Epithelial cell of proximal tubule (primary cell): Measurements from ENCODE around the gene HIVEP3. TPM values are rescaled to one million over a fixed set of nuclear protein-coding genes. Genes with fewer than 3 reads are reported as not detected.

Source experiments
- DNase-seq: peaks from one replicate; pipeline ENCODE4 v3.0.0-alpha.2; 2011; ENCODE audit warnings: low read depth
- H3K4me3 ChIP-seq: 2 replicates; pipeline ENCODE4 v1.5.1; 2011; ENCODE audit warnings: low read depth, mild to moderate bottlenecking, low read length
- total RNA-seq: library from RNA; depleted of rRNA; stranded (reverse); fragments of >200 nt; gene quantifications from 2 replicates; pipeline ENCODE4 v1.2.3, GENCODE V29; 2015
- TF ChIP-seq, protein P1 (sequence below): conservative IDR thresholded peaks from 2 replicates; pipeline ENCODE4 v1.5.1; 2012; ENCODE audit warnings: low read depth, mild to moderate bottlenecking, low read length

Gene HIVEP3
- total RNA-seq, 1 donor from 2014 or later: 3.9 TPM

DNA sequence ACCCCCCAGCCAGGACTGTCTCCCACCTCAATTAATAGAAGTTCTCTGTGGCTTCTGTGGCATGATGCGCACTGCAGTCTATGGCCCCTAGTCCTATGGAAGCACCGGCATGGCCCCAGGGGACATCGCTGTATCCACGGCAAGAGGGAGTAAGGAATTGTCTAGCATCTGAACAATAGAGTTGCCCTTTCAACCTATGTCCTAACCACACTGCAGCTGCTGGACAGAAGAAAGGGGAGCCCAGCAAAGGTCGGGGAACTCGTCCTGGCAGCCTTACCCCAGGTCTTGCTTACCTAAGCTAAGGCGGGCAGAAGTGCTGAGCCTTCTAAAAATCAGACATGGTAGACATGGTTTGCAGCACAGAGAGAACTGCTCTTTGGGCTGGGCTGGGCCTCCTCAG is 330.9 kb downstream of the HIVEP3 start:
- no peak overlapping the region for H3K4me3 ChIP-seq
- TF ChIP-seq, protein P1, sequence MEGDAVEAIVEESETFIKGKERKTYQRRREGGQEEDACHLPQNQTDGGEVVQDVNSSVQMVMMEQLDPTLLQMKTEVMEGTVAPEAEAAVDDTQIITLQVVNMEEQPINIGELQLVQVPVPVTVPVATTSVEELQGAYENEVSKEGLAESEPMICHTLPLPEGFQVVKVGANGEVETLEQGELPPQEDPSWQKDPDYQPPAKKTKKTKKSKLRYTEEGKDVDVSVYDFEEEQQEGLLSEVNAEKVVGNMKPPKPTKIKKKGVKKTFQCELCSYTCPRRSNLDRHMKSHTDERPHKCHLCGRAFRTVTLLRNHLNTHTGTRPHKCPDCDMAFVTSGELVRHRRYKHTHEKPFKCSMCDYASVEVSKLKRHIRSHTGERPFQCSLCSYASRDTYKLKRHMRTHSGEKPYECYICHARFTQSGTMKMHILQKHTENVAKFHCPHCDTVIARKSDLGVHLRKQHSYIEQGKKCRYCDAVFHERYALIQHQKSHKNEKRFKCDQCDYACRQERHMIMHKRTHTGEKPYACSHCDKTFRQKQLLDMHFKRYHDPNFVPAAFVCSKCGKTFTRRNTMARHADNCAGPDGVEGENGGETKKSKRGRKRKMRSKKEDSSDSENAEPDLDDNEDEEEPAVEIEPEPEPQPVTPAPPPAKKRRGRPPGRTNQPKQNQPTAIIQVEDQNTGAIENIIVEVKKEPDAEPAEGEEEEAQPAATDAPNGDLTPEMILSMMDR: no peak
- no peak for DNase-seq

DNA sequence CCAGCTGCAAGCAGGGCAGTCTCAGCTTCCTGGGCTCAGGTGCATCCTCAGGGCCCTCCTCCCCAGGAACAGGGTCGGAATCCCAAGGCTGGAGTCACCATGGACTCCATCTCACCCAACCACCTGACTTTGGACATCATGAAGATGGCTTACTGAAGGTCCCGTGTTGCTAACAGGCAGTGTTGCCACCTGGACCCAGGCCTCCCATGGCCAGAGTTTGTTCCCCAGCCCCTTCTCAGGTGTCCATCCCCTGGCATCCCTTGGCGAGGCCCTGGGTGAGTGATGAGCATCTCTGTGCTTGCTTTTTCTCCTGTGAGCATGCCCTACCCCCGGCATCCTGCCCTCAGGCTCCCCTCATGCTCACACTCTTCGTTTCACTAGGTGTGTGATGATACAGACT is 332.5 kb downstream of the HIVEP3 start:
- no peak overlapping the region for H3K4me3 ChIP-seq
- TF ChIP-seq, protein P1: no peak
- no peak for DNase-seq

DNA sequence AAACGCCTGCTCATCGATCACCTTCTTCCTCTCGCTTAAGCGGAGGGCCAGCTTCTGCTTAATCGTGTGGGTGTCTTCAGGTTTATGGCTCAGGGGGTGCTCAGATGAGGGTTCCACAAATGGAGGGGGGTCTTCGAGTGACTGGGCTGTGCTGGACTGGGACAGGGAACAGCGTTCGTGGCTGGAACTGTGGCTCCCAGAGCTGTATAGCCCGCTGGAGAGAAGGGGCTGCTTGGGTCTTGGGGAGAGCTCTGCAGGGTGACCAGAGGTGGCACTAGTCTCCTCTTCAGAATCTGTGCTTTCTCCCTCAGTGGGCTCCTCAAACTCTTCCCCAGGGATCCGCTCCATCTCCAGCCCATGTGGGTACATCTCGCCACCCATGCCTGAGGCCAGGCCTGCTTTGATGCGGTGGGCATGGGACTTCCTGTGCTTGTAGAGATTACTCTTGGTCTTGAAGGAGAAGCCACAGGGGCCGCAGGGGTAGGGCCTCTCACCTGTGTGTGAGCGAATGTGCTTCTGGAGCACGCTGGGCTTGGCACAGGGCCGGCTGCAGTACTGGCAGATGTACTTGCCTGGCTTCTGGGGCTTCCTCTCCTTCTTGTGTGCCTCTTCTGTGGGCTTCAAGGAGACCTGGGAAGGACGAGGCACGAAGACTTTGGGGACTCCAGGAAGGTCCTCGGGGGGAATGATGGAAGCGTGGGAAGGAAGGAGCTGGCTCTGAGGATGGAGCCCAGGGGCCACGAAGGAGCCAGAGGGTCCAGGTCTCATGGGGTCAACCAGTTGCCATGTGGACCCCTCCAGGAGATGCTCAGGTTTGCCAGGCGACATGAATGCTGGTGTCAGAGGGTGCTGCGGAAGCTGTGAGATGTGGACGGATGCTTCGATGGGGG is 334.8 kb downstream of the HIVEP3 start:
- no peak overlapping the region for H3K4me3 ChIP-seq
- TF ChIP-seq, protein P1: no peak

DNA sequence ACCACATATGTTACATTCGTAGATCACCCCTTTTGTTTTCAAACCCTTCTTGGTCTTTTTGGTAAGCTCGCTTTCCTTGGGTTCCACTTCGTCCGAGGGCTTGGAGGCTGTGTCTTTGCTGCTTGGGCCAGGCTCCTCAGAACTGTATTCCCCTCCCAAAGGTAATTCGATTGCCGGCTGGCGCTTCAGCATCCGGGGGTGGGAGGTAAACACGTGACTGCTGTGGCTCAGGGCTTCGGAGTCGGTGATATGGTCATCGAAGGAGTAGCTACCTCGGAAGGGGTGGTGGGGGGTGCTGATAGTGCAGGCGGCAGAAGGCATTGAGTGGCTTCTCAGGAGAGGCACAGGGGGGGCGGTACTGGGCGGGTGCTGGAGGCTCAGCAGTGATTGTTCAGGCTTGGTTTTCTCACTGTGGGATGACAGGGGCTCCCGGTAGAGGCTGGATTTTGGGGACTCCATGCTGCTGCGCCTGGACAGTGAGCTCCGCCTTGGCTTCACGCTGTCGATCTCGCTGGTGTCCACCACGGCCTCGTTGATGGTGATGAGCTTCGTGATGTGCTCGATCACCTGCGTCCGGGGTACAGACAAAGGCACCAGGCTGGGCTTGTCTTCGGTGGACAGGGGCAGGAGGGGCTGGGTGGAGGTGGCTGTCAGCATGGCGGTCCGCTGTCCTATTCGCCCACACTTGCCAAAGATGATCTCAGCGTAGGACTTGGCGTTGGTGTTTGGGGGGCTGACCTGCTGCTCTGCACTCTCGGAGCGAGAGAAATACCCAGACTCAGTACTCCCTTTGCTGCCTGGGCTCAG is 335.7 kb downstream of the HIVEP3 start:
- no peak overlapping the region for H3K4me3 ChIP-seq
- DNase-seq: no peak
- TF ChIP-seq, protein P1: no peak

More for the DNA sequence above, 334.8 kb downstream of the HIVEP3 start:
- no peak for DNase-seq

DNA sequence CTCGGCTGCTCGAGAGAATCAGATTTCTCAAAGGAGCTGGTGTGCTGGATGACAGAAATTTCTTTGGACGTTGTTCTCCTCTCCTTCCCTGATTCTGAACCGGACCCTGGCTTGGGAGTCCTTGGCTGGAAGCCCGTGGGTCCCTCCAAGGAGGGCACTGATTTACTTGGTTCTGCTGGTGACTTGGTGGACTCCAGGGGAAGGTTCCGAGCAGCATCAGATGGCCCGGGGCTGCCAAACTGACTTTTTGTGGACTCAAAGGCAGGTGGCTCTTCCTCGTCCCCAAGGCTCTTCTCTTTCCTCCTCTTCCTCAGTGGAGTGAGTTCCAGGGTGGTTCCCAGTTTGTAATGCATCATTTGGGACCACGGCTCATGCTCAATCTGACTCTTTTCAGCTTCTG is 336.4 kb downstream of the HIVEP3 start:
- TF ChIP-seq, protein P1: no peak
- no peak overlapping the region for H3K4me3 ChIP-seq
- no peak for DNase-seq

DNA sequence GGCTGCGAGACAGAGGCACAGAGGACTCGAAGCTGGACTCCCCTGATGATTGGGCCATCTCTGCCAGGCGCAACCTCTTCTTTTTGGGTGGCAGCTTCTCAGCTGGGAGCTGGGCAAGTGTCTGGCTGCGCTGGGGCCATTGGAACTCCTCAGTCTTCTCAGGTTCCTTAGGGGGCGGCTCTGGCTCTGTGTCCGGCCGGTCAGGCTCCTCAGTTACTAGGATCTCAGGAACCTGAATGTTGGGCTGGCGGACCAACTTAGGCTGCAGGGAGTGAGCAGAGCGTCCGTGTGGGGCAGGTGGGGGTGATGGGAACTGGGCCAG is 336.8 kb downstream of the HIVEP3 start:
- TF ChIP-seq, protein P1: no peak
- DNase-seq: no peak
- no peak overlapping the region for H3K4me3 ChIP-seq
